HG02884 (cell line): ENCODE data around the gene ANO3.
"Not testable (repeated sequence)": the region's sequence is repeated elsewhere in the genome, so short reads cannot be mapped to it uniquely, and the experiment has no call there.

Source experiments
- ATAC-seq: cut with Tn5 transposase; IDR thresholded peaks from one replicate; pipeline ENCODE4 v1.9.1; 2021; ENCODE audit warnings: mild to moderate bottlenecking, moderate library complexity; ENCODE audit not compliant: unreplicated experiment

ANO3 gene

GRCh38 chr11:26571861-26572654, 240.1 kb downstream of the ANO3 start, which contains the start of gene MUC15:
MUC15 (minus strand) TSS chr11:26572263; CDS start chr11:26567094, 5,169 bp downstream.
- no peak for ATAC-seq

GRCh38 chr11:26572770-26573402, 241.0 kb downstream of the ANO3 start:
- no peak for ATAC-seq

GRCh38 chr11:26573896-26574295, 242.0 kb downstream of the ANO3 start:
- no peak for ATAC-seq

- no peak for ATAC-seq
Measured at GRCh38 chr11:26575946-26576345, 244.0 kb downstream of the ANO3 start.

GRCh38 chr11:26578998-26579661, 247.2 kb downstream of the ANO3 start:
- no peak for ATAC-seq

- ATAC-seq, result no peak
Measured at GRCh38 chr11:26579683-26580082, 247.8 kb downstream of the ANO3 start.

- no peak for ATAC-seq
Measured at GRCh38 chr11:26580929-26581328, 249.0 kb downstream of the ANO3 start.

- no peak for ATAC-seq
Measured at GRCh38 chr11:26583550-26583949, 251.6 kb downstream of the ANO3 start.

GRCh38 chr11:26584818-26585217, 252.9 kb downstream of the ANO3 start:
- no peak for ATAC-seq

GRCh38 chr11:26587073-26587472, 255.1 kb downstream of the ANO3 start:
- no peak for ATAC-seq

GRCh38 chr11:26593691-26594090, 261.8 kb downstream of the ANO3 start:
- ATAC-seq, result no peak

- not testable (repeated sequence) for ATAC-seq
Measured at GRCh38 chr11:26595207-26595865, 263.4 kb downstream of the ANO3 start.

GRCh38 chr11:26597049-26597689, 265.2 kb downstream of the ANO3 start:
- not testable (repeated sequence) for ATAC-seq

GRCh38 chr11:26597899-26598298, 266.0 kb downstream of the ANO3 start:
- no peak for ATAC-seq

GRCh38 chr11:26599425-26599824, 267.5 kb downstream of the ANO3 start:
- ATAC-seq, result no peak

GRCh38 chr11:26599876-26600434, 268.0 kb downstream of the ANO3 start:
- ATAC-seq, result no peak

GRCh38 chr11:26607725-26608506, 276.0 kb downstream of the ANO3 start:
- ATAC-seq, result no peak

- ATAC-seq, result no peak
Measured at GRCh38 chr11:26608507-26609146, 276.7 kb downstream of the ANO3 start.

GRCh38 chr11:26613759-26614158, 281.8 kb downstream of the ANO3 start:
- ATAC-seq, result no peak
